Eye (tissue), 1 donor: ENCODE measurements around the gene AIG1.
"Not testable (repeated sequence)": the region's sequence is repeated elsewhere in the genome, so short reads cannot be mapped to it uniquely, and the experiment has no call there.

ENCODE experiments used
- DNase-seq: peaks from one replicate; pipeline ENCODE4 v3.0.0-alpha.2; 2015

Gene AIG1

DNA sequence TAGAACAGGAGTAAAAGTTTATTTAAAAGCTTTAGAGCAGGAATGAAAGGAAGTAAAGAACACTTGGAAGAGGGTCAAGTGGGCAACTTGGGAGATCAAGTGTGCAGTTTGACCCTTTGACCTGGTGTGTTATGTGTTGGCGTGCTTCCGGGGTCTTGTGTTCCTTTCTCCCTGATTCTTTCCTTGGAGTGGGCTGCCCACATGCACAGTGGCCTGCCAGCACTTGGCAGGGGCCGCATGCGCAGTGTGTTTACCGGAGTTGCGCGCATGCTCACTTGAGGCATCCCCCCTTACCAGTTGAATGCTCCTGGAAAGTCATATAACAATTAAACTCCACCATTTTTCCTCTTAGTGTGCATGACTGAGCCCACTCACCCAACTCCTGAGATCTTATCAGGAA lies 229.5 kb downstream of the AIG1 start:
- DNase-seq, result no peak

DNA sequence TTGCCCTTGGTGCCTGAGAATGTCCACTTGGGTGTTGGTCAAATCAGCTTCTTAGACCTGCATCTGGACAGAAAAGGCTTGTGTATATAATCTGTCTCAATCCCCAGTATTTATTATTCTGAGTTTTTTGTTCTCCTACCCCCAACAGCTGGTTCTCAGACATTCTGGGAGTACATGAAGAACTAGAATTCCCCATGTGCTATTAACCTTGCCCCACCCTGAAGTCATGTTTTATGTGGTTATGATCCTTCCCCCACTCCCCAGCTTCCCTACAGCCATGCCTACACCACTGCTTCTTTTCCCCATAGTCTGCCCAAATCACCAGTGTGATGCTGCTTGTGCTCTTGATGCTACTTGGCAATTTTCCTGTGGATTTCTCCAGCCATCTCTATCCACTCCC lies 232.8 kb downstream of the AIG1 start:
- DNase-seq, result no peak

DNA sequence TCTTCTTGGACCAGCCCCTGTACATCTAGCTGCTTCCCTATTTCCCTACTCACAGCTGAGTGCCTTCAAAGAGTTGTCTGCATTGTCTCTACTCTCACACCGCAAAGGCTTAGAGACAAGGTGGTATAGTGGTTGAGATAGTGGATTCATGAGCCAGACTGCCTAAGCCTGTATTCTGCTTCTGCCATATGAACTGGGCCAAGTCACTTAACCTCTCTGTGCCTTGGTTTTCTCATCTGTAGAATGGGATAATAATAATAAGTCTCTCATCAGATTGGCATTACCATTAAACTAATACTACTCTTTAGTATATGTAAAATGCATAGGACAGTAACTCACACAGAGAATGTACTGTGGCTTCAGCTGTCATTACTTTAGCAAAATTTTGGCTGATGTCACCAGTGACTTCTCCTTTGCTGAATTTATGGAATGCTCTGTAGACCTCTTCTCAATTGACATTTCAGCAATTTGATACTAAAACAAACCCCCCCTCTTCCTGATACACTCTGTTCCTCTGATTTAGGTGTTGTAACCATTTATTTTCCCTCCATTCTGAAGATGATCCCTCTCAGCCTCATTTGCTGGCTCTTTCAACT lies 233.7 kb downstream of the AIG1 start:
- DNase-seq, result no peak

DNA sequence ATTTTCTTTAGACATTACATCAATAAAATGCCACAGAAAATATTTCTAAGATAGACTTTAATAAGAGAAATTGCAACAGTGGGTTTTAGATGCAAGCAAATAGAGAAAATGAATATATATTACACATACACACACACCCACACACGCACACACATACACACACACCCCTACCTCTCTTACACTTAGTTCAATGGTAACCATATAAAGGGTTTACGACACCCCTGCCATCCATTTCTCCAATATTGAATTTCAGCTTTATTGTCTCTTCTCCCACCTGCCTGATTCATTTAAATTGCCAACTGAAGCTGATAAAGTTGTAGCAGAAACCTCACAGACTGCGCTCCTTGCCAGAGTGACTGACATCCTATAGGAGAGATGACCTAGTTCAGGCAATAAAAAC lies 235.2 kb downstream of the AIG1 start:
- no peak for DNase-seq

DNA sequence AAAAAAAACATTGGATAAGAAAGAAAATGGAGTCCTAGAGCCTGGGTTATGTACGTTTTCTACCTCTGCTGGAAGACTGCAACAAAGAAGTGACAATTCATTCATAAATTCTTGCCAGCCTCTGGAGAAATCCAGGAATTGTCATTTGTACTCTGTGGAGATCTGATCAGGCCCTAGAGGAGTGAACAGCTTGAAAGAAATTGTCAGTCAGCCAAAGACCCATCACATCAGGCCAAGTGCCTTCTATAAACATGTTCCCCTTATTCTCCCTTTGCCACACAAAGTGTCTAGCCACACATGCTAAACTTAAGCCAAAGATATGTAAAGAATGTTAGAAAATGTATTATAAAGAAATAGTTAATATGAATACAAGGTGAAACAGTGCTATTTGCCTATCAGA lies 237.4 kb downstream of the AIG1 start:
- no peak for DNase-seq

DNA sequence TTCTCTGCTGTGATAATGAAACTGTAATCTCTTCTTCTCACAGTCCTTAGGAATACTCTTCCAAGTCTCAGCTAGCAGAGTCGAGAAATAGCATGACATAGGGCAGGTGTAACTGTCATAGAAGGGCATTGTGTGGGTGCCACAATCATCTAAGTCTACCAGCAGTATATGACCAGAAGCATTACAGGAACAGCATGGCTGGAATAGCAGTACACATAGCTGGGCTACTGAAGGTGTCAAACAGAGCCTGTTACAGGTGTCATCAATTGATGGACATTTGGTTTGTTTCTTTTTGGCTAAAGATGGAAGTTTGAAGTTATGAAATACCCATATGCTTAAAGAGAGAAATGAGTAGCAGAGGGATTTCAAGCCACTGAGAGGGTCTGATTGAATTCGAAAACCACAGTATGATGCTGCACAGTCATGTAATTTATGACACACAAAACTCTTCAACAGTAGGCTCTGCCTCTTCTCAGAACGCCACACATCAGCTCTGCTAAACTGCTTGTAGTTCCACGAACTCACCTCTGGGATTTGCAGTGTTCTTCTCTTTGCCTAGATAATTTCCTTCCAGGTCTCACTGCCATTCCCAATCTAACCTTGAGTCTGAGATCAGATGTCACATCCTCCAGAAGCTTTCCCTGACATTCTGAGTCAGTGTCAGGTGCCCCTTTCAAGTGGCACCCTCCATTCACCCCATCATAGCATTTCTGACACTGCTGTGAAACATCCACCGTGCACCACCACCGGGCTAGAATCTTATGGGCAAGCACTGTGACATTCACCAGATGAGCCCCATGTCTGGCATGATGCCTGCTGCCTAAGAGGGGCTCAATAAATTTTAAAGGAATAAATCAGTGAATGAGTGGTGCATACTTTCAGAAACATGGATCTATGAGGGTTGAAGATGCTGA lies 238.8 kb downstream of the AIG1 start:
- DNase-seq, result no peak

DNA sequence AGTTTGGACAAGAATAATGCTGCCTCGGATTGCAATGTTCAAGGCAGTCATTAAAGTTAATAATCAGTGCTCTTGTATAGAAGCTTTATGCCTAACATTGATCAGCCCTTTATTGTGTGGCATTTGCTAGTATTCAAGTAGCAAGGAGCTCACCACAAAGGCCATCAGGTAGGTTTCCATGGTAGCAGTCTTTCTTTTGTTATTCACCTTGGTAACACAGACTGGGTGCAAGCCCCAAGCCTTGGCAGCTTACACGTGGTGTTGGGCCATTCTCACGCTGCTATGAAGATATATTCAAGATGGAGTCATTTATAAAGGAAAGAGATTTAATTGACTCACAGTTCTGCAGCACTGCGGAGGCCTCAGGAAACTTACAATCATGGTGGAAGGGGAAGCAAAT lies 240.5 kb downstream of the AIG1 start:
- DNase-seq, result no peak

DNA sequence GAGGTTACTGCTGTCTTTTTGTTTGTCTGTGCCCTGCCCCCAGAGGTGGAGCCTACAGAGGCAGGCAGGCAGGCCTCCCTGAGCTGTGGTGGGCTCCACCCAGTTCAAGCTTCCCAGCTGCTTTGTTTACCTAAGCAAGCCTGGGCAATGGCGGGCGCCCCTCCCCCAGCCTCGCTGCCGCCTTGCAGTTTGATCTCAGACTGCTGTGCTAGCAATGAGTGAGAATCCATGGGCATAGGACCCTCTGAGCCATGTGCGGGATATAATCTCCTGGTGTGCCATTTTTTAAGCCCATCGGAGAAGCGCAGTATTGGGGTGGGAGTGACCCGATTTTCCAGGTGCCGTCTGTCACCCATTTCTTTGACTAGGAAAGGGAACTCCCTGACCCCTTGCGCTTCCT lies 247.1 kb downstream of the AIG1 start:
- DNase-seq, result not testable (repeated sequence)

DNA sequence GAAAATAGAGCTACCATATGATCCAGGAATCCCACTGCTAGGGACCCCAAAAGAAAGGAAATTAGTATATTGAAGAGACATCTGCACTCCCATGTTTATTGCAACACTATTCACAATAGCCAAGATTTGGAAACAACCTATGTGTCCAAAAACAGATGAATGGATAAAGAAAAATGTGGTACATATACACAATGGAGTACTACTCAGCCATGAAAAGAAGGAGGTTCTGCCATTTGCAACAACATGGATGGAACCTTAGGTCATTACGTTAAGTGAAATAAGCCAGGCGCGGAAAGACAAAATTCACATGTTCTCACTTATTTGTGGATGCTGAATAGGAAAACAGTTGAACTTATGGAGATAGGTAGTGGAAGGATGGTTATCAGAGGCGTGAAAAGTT lies 252.5 kb downstream of the AIG1 start:
- no peak for DNase-seq

DNA sequence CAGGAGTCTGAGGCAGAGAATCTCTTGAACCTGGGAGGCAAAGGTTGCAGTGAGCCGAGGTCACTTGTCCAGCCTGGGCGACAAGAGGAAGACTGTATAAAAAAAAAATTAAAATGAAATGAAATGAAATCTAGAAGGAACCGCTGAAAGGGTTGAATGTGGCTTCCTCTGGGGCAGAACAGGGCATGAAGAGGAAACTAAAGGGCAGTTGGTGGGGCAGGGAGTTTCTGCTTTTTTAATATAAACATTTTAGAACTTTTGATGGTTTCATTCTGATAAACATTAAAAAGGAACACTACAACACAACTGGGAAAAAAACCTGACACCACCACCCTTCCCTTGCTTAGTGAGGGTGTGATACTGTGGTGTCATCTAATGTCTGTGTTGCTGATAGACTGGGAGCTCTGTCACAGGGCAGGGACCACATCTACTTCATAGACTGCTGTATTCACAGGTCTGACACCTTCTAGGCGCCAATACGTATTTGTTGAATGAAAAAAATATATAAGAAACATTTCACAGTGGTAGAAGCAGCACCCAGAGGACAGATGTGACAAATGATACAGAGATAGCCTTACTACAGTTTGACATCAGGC lies 260.9 kb downstream of the AIG1 start:
- DNase-seq, result no peak

DNA sequence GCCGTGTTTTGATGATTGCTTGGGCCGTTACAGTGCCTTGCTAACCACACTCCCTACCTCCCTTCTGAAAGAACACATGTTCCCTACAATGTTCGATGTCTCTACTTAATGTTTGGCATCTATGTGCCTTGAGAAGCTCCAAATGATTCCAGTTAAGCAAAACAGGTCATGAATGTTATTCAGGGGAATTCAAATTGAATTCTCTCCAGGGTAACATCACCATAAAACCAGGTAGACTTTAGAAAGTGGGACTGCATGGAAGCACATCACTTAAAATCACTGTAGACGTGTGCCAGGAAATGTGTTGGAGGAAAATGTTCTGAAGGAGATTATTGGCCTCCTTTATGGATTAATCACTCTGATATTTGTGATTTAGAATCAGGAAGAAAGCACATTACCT lies 261.7 kb downstream of the AIG1 start:
- no peak for DNase-seq

DNA sequence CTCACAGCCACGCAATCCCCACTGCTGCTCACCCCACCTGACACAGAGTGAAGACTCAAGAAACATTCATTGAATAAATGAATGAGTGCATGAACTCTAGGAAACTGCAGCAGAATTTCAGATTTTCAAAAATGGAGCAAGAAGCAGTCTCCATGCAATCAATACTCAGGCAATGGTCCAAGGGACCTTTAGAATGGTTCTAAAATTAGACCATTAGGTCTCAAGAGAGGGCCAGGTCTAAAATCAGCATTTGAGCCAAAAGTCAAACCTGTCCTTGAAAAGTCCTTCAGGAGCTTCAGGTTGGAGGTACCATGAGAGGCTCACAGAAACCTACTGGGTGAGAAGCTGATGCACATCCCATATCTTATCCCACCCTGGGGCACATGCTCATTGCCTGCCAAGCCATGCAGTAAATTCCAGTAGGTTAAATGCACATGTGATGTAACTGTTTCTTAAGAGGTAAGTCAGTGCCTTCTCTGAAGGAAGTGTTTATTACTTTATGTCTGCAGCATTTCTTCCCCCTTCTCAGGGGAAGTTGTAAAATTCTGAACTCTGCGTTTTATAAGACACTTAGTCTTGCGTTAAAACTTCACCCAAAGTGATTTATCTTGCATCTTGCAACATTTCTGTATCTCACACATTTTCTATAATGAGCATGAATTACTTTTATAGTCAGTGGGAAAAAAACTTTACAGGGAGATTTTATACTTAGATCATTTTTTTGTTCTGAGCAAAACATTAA lies 263.2 kb downstream of the AIG1 start:
- DNase-seq, result no peak

DNA sequence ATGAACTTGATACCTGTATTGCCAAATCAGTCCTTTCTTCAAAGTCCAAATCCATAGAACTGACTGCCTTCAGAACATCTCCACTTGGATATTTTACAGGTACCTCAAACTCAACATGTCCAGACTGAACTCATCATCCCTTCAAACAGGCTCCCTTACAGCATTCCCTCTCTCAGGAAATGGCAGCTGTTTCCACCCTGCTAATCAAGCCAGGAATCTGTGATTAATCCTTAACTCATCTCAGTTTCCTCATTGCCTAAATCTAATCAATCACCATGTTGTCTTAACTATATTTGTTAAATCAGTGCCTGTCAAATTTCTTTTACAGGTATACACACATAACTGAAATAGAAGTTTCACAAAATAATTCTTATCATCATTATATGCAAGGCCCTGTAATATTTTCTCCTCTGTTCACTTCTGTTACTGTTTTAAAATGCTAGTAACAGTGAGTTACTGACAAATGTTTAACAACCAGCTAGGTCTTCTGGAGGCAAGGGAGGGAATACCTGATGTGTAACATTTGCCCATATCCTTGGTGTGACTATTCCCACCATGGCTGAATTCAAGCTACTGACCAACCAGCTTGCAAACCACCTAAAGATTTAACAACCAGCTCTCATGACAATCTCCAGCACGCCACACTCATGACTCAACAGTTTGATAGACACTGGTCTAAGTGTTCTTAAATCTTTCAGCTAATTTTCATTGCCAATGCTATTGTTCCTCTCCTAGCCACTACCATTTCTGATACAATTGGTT lies 264.9 kb downstream of the AIG1 start:
- no peak for DNase-seq

DNA sequence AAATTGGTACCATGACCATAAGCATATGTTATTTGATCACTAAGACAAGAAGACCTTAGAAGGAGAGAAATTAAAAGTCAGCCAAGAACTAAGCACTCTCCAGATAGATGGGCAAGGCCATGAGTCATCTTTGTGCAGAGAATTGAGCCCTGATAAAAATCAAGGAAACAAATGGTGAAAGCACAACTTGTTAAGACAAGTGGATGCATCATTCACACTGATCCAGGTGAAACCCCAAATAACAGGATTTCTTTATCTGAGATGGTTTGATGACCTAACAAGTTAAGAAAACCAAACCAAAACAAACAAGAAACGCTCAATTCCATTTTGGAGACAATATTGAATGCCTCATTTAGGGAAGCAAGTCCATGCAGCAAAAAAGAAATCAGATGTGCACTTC lies 268.2 kb downstream of the AIG1 start:
- DNase-seq, result no peak

DNA sequence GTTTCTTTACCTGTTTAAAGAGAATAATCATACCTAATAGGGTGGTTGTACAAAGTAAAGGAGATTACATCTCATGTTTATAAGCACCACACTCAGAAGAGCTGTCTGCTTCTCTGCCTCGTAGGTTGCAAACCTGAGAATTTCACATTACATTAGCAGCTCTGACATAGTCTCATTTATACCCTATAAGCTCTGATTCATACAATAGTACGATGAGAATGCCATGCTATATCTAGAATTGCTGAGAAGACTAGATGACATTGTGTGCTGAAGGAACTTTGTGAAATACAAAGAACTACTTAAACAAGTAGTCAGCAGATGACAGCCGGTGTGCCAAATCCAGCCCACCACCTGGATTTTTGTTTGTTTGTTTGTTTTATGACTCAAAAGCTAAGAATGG lies 268.6 kb downstream of the AIG1 start:
- no peak for DNase-seq

DNA sequence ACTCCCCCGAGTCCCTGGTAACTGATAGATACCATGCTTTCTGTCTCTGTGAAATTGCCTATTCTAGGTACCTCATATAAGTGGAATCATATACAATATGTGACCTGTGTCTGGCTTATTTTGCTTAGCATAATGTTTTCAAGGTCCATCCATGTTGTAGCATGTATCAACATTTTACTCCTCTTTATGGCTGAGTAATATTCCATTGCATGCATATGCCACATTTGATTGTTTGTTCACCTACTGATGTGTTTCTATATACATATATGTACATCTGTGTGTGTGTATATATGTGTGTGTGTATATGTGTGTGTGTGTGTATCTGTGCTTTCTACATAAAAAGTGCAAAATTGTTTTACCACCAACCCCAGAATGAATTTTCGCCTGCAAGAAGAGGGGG lies 270.7 kb downstream of the AIG1 start:
- DNase-seq, result no peak

DNA sequence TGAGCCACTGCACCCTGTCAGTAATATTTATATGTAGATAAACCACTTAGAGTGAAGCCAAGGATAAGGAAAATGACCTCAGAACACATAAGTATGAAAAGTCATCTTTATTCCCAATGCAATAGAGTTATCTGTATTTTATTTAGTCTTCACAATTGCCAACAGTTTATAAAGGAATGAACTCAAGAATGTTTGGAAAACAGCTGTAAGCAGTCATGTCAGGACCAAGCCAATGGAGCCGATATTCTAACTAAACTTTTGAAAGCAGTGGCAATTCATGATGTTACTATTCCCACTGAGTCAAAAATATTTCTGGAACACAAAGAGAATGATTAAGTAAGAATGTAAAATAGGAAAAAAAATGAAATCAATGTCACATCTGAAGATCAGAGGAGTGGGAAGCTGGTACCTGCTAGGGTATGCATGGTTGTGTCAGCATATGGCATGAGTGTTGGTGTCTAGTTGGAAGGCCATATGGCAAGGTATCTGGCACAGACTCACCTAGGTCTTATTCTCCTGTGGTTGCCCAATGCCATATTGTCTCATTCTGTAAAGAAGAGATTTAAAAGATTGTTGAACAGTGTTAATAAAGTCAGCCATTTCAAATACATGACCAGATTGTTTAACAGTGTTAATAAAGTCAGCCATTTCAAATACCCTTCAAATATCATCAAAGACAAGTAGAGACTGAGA lies 271.6 kb downstream of the AIG1 start:
- no peak for DNase-seq

DNA sequence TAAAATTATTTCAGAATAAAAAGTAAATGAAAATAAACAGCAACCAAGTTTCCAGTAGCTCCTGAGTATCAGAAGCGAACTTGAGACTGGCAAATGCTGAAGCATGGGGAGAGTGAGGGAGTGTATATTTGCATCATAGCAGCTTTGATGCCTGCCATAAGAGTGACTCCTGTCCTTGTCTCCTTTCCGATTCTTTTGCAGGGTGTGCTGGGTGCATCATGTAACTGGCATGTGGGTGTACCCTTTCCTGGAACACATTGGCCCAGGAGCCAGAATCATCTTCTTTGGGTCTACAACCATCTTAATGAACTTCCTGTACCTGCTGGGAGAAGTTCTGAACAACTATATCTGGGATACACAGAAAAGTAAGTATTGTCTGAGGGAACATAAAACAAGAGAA lies 272.4 kb downstream of the AIG1 start:
- DNase-seq, result no peak

DNA sequence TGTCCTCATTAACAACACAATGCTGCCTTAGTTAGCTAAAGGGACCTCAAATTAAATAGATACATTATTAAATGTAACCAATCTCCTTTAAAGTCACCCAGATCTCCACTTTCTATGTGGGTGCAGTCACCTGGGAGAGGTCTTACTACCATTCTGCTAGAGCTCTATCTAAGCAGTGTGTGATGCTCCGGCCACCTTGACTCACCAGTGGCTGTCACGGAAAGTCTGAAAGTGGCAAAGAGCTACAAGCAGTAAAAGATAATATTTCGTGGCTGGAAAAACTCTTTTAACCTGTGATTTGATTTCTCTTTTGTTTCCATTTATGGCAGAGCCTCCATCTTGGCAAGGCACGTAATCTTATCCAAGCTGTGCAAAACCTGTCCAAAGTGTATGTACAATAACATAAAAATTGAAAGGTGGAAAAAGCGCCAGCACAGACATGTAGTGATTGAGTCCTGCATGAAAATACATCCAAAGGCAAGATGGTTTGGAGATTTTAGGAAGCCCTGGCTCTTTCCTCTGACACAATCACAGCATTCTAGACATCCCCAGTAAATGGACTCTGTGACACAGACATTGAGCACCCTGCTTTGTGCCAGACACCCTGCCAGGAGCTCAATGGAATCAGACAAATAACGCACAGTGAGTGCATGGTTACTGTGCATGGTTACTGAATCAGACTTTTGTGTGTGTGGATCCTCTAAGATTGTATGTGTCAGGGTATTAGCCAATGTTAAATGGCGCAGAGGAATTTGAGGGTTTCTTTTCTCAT lies 273.2 kb downstream of the AIG1 start:
- DNase-seq, result no peak

DNA sequence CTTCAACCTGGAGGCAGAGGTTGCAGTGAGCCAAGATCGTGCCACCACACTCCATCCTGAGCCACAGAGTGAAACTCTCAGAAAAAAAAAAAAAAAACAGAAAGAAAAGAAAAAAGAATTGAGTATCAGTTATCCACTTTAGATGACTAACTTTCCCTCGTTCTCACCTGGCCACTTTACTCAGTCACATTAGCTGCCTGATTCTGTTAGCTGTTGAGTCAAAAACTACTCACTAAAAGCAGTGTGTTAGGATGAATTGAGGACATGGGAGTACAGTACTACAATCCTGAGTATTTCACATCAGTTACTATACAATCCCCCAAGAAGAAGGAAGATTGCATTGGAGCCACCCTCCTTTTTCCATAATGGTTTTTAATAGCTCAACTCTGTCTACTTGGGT lies 275.2 kb downstream of the AIG1 start:
- no peak for DNase-seq

DNA sequence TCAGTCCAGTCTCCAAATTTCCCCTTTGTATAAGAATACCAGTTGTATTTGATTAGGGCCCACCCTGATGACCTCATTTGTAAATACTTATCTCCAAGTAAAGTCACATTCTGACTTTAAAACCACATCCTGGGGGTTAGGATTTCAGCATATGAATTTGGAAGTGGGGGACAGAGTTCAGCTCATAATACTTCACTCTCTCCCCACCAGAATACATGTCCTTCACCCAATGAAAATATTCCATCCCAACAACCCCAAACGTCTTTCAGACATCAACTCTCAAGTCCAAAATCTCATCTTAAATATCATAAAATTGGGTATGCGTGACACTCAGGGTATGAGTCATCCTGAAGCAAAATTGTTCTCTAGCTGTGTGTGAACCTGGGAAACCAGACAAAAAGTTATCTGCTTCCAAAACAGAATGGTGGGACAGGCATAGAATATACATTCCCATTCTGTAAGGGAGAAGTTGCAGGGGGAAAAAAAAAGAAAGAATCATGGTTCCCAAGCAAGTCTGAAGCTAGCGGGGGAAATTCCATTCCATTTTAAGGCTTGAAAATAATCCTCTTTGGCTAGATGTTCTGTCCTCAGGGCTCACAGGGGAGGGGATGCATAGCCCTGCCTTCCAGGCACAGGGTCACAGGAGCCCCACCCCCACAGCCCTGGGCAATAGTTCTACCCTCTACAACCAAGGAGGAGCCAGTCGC lies 275.9 kb downstream of the AIG1 start:
- DNase-seq, result no peak
